NCI-H2081 (cell line): ENCODE results near the gene RARB.

Source experiments
- DNase-seq, 2 experiments: peaks; one replicate each; lab custom pipeline; 2025; lab: John Stamatoyannopoulos, UW

Gene RARB

DNA sequence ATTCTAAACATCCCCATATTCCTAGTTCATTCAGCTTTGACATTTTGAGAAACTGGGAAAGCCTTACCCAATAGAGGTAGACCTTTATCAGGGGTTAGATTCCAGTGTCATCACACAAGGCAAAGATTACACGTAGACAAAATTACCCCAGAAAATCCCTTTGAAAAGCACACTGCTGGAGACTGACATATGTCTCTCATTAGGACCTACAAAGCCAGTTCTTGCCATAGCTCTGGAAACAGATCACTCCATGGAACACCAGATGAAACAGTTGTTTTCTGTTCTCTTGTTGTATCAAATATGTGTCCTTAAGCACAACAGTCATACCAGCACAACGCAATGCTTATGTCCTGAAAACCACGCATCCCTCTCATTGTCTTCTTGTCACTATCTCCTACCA, 44.7 kb downstream of the RARB start:
- no peak for DNase-seq

DNA sequence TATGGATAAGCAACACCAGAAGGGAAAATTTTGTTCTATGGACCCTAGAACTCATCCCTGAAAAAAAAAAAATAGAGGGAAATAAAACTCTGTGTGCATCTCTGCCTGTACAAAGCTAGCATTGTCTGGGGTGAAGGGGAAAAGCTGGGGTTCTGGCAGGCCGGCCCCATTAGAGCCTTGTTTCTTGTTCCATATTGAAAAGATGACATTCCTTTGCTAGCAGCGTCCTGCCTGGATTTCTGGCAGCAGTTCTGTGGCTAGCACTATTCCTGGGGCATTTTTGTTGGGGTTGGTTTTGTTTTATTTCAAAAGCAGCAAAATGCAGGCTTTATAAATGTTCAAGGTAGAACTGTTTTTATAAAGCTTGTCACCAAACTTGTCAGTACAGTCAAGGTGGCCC, 45.2 kb downstream of the RARB start:
- DNase-seq, result no peak

DNA sequence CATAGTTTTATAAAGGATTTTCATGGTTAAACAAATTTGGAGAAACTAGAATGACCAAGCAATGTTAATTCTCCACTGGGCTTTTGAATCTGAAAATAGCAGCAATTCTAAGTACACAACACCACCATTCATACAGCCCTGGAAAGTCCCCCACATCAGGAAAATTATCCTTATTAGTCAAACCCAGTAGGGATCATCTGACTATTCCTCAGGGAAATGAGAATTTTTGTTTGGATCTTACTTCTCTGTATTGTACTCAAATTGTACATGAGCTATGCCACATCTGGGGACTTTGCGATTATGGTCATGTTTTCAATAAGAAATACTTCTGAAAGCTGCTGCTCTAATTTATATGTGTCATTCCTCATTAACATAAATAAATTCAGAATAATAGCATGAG, 46.0 kb downstream of the RARB start:
- DNase-seq, result no peak

DNA sequence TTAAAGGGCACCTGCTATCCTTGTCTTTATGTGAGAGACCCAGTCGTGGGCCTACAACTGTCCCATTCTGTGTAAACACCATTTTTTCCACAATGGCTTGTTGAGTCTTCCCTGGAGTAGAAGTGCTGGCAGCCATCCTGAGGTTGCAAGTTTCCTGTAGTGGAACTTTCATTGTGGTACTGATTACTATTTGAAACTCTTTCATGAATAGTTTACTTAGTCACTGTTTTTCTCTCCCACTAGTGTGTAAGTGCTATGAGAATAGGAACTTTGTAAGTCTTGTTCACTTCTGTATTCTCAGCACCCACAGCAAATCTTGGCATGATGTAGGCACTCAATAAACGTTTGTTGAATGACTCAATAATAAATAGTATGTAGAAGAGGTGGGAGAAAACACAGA, 48.6 kb downstream of the RARB start:
- DNase-seq, result no peak

DNA sequence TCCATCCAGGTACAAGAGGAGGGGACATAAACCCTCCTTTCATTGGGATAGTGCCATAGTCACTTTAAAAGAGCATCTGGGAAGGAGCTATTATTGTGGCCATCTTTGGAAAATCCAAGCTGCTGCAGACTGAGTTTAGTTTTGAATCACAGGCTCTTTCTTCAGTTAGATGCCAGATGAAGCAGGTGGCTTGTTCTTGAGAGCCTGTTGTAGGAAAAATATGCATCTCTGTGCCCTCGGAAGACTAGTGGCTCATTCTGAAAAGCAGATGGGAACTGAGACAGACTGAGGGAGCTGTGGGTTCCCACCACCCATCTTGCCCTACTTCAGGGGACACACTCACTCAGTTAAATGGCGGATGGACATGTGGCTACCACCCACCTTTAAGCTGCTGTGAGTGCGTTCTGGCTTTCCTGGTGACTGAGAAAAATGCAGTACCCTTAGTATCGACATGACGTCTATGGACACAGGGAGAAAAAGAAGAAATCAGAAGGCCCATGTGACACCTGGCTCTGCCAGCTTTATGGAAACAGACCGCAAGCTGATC, 50.2 kb downstream of the RARB start:
- DNase-seq, result no peak

DNA sequence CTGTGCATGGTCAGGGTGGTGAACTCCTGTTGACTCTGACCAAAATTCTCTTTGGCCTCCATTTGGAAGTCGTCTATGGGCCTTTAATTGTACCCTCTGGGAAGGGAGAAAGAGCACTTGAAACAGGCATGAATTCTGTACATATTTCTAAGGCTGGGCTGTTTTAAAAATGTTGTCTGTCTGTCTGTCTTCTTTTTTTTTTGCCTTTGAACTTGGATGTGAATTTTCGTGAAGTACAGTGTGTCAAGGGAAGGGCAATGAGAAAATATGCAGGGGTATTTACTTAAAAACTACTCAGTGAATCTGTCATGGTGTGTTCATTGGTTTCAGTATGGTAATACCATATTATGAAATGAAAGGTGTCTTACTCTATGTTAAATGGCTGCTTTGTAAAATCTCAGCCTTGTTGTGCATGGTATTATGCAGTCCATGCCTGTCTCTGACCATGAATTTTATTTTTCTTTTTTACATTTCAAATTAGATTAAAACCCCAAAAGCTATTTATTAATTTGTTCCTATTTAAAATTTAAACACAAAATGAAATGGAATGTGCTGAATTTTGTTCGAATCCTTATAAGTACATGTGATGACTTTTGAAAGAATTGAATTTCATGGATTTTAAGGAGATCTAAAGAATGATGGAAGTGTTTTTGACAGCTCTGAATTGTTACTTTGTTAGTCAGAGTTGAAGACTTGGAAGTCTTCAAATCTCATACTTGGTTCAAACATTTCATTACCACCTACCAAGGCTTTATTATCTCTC, 51.1 kb downstream of the RARB start:
- DNase-seq, result no peak

DNA sequence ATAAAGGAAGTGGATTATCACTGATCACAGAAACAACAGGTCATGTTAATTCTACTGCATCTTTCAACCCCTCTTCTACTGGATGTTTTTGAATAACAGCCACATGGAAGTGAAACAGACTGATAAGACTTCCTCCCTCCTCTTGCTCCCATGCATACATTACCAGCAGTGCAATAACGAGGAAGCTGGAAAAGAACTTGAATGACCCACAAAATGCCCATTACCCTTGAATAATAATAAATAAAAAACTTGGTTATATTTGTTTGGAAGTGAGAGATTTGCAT, 51.6 kb downstream of the RARB start:
- no peak for DNase-seq

DNA sequence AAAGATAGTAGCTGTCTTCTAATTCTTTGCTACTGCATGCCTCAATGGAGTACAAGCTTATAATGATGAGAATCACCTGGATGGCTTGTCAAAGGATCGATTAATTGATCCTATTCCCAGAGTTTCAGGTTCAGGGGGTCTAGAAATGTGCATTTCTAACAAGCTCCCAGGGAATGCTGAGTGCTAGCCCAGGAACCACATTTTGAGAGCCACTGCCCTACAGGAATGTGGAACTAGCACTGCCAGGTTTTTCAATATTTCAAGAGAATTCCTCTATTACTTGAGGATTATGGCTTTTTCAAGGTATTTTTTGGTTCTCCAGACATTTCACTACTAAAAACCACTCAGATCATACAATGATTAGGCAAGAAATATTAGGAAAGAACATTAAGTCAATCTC, 52.7 kb downstream of the RARB start:
- DNase-seq, result no peak

DNA sequence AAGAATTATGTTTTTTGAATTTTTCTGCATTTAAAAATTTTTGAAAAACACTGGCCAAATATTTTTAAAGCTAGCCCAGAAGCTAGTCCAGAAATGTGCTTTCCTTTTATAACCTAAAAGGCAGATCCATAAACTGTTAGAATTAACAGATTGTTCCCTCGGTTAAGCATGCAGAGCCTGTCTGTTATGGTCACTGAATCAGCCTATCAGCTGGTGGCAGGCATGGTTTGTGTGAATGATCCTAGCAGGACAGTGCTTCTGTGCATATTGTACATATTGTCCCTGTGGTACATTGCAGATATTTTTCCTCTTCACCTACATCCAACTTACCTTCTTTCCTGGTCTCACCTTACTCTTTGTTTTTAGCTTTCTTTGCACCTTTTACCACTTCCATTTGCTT, 53.3 kb downstream of the RARB start:
- DNase-seq, result no peak

DNA sequence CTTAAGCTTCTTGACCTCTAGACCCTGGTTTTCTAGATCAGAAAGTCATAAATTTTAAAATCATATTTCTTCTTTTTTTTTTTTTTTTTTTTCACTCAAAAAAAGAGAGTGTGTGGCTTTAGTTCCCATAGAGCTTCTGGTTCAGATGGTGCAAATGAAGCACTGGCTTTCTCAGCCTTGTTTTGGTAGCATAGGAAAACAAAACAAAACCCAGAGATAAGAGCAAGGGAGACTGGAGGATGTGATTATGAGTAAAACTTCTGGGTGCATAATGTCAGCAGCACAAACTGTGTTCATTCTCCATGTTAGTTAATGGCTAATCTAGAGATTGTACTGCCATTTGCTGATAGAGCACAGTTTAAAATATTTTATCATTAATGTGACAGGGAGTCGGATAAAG, 55.4 kb downstream of the RARB start:
- no peak for DNase-seq

DNA sequence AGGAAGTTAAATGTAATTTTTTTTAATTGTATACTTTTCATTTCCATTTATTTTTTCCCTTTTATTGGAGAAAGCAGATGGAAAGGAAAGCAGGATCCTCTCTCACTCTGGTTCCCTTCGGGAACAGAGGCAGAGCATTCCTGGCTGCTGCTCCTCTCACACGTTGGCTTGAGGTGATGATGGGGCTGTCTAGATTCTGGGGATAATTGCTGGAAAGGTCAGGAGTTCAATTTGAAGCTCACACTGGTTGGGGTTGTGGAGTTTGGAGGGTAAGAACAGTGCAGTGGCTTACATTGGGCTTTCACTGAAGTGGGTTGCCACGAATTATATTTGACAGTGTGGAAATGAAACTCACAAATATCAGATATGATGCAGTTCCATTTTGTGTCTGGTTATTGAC, 57.6 kb downstream of the RARB start:
- no peak for DNase-seq

DNA sequence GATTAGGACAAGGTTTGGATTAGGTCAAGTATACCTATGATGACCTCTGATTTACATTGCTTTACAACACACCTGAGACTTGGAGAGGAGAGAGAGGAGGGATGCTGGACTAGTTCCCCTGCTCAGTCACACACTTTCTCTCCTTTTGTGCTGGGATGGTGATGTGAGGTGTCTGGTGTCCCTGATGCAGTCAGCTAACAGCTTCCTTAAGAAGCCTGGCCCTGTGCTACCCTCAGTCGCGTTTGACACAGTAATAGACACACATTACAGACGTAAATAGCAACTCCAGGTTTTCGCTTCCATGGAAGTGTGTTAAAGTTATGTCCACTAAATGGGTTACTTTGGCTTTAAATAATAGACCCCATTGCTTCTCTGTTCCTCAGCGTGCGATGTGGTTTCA, 58.9 kb downstream of the RARB start:
- no peak for DNase-seq

DNA sequence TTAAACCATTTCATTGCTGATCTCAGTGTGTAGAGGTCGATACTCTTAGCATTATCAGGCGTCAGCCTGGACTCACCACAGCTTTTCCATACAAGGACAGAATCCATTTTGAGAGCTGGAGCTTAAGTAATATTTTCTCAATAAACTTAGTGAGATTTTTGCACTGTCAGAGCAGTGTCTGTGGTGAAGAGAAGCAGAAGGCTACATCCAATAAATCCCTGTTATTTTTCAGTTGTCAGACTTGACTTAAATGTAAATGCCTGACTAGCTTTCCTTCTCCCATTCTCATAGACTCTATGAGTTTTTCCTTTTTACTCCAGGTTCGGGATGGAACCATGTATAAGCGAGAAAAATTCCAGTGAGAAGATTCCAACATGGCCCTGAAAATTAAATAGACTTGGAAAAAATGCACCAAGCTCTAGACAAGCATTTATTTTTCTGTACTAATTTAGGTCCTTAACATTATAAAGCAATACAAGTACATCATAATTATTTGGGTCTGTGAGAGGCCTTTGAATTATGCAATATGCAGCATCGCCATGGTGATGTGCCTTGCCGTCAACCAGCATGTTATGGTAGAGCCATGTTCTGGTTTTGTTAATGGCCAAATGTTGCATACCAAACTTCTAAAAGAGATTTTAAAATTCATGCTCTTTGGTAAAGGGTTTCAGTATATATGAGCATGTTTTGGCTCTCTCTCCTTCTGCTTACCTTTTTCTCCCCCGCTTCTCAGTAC, 62.0 kb downstream of the RARB start:
- DNase-seq, result no peak

DNA sequence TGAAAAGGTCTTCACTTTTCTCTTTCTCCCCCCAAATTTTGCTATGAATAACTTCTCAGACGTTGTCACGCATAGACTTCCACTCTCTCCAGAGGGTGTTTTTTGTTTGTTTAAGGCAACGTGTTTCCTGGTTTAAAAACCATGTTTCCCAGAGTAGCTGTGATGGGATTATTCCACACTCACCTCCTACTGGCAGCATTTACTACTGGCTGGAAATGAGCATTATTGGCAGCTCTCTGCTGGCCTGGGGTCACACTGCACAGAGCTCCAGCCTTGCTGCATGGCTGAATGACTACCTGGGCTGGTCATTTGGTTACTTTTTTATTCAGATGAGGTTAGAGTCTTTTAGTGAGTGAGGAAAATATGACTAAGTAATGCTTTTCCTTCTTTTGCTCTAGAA, 65.2 kb downstream of the RARB start:
- no peak for DNase-seq

DNA sequence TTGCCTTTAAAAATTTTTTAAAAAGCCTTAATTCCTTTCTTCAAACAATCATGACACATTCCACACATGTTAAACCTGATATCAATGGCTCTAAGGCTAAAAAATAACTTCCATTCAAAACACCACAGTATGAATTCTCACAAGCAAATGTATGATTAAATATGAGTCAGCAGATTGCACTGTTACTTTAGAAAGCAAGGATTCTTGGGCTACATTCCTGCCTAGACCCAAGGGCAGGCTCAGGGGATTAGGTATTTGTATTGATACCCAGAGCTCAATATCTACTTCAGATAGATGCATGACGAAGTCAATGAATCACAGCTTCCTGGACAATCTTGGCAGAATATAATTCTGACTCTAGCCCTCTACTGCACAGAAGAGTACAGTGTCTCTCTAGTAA, 65.7 kb downstream of the RARB start:
- no peak for DNase-seq

DNA sequence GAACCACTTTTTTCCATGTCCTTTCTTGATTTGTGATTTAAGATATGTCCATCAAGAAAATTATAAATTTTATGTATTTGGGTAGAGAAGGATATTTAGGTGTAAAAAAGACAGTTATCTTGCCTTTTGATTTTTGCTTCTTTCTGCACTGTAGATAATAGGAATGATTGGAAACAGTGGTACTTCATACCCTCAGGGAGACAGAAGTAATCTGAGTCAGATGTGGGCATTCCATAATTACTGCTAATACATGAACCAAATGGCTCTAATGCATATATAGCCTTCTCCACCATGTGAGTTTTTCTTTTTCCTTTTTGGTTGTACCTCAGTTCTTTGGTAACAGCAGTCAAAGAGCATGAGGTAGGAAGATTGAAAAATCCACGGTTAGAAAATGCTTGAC, 67.2 kb downstream of the RARB start:
- no peak for DNase-seq

DNA sequence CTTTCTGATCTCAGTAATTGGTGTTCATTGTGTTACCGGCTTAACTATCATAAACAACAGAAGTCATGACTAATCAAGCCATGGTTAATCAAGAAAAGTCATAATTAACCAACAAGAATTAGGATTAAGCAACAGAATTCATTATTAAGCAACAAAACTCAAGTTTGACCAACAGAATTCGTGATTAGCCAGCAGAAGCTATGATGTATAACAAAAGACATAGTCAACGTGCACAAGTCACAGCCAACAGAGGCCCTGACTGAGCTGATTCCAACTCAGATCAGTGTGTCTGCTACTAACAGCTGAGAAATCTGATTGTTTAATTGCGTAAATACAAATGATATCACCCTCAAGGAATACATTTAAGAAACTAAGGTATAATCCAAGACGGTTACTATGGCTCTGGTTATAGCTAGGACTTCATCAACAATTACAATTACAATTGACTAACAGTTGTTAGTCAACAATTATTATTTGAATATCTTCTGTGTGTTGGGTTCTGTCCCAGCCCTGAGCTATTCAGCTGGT, 67.7 kb downstream of the RARB start:
- DNase-seq, result no peak

DNA sequence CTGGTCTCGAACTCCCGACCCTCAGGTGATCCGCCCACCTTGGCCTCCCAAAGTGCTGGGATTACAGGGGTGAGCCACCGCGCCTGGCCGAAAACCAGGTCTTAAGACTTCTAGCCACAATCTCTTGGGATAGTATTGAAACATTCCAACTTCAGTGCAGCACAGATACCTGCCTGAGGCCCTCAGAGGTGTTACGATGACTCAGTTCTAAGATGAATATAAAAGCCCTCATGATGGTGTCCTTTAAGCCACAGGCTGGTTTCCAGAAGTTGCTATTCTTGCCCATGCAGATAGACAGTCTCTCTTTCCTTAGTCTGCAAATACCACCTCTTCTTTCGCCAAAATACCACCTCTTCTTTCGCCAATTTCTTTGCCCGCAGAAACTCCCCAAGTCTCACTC, 69.0 kb downstream of the RARB start:
- no peak for DNase-seq

DNA sequence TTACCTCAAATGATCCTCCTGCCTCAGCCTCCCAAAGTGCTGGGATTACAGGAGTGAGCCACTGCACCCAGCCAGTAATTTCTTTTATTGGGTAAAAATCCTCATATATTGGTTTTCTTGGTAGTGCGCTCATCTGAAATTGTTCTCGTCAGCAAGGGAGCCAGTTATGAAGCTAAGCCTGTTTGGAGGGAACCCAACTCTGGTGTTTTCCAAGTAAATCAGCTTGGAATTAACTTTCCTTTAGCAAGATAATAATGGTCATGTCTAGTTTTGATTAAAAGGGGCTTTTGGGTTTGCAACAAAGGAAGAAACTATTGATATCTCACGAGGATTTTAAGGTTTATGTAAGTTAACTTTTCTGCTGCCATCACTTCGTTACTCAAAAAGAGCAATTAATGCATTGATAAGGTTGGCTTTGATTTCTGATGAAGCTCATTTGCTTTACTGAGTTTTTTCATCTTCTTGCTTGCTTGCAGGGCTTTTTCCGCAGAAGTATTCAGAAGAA, 72.7 kb downstream of the RARB start:
- no peak for DNase-seq

DNA sequence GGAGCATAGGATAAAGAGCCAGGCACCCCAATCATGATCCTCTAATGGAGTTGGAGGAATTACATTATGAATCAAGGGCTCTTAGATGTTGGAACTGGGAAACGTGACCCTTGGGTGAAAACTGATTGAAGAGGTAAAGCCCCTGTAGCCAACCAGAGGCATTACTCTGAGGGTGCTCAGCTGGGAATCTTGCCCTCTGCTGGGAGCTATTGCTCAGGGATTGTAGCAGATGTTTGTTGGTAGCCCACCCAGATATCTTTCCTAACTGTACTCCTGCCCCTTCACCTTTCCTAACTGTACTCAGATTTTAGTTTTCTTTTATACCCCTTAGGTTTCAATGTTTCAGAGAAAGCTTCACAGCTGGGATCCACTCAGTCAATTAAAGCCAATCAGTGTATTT, 74.2 kb downstream of the RARB start:
- no peak for DNase-seq

DNA sequence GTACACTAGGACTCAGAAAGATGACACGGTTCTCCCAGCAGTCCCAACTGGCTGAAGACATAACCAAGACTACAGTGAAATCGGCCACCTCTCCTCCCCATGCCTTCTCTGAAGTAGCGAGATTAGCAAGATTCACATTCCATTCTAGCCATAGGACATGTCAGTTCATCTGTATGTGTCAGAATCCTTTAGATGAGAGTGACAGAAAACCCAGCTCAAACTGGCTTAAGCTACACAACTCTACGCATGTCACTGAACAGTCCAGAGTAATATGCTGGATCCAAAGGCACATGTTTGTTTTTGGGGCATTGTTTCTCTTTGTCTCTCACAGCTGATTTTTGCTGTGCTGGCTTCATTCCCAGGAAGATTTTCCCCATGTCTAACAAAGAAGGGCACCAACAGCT, 75.8 kb downstream of the RARB start:
- no peak for DNase-seq

DNA sequence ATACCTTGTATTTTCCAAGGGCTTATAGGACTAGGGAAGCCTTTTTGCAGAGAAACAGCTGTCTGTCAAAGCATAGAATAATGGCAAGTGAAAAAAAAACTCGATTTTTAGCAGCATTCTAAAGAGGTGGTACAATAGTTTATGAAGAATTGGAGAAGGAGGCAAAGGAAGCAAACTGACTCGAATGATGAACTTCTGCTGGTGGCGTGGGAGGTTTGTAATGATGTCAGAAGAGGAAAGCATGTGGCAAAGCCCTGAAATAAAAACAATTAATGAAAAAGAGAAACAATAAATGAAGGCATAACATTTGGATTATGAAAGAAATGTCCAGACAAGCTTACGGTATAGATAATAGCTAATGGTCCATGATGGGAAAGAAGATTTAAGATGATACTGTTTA, 77.5 kb downstream of the RARB start:
- DNase-seq, result no peak

DNA sequence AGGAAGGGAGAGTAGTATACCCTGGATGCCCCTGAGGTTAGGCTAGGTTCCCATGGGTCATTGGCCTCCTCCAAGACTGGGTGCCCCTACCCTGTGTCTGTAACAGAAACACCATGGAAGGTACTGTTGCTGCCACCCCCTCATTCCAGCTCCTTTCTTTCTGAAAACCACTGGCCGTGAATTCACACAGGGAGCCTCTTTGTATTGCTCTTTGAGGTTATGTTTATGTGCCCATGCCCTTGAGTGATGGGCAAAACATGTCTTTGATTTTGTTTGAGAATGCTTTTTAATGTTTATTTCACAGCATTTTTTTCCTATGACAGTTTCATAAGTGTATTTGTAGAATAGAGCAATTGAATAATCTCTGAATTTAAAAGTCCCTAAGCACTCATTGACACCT, 79.7 kb downstream of the RARB start:
- DNase-seq, result no peak
